ENCODE data around the gene MALSU1.

GRCh38 chr7:23290993-23291392 is 8.1 kb upstream of the MALSU1 start:
- no peak for TF ChIP-seq EP300 (IDR thresholded peaks at IDR 0.05; ENCODE audit: low read depth)
- TF ChIP-seq POLR2A (IDR thresholded peaks at IDR 0.05), result no peak
- TF ChIP-seq CTCF (IDR thresholded peaks at IDR 0.05), result no peak
- no peak for TF ChIP-seq POLR2AphosphoS5 (IDR thresholded peaks at IDR 0.05)

Data from transverse colon (tissue), 4 donors.